DLD1 (cell line): Measurements from ENCODE around the gene SLC2A10.

Experiments used
- in situ Hi-C: cut with HindIII; loops from 2 replicates; pipeline ENCODE4 v1.10.0; 2017; ENCODE audit warnings: low sequenced_read_pairs

SLC2A10 gene

GRCh38 chr20:46724343-46724959, 15.0 kb downstream of the SLC2A10 start:
- in situ Hi-C loops, result no loop called here

GRCh38 chr20:46725186-46726165, 16.0 kb downstream of the SLC2A10 start:
- in situ Hi-C loops, result no loop called here

GRCh38 chr20:46731770-46732169, 22.3 kb downstream of the SLC2A10 start:
- in situ Hi-C loops, result no loop called here

- in situ Hi-C loops, result no loop called here
Observed at GRCh38 chr20:46735436-46735835, 26.0 kb downstream of the SLC2A10 start.

GRCh38 chr20:46739431-46740213, 30.2 kb downstream of the SLC2A10 start:
- in situ Hi-C loops, result no loop called here

GRCh38 chr20:46740214-46740609, 30.8 kb downstream of the SLC2A10 start:
- in situ Hi-C loops, result no loop called here

- in situ Hi-C loops, result no loop called here
Observed at GRCh38 chr20:46741924-46742668, 32.6 kb downstream of the SLC2A10 start.

- in situ Hi-C loops, result no loop called here
Observed at GRCh38 chr20:46742669-46743045, 33.2 kb downstream of the SLC2A10 start.

- in situ Hi-C loops, result no loop called here
Observed at GRCh38 chr20:46743088-46743487, 33.6 kb downstream of the SLC2A10 start.

- in situ Hi-C loops, result no loop called here
Observed at GRCh38 chr20:46746956-46747526, 37.6 kb downstream of the SLC2A10 start.

- in situ Hi-C loops, result no loop called here
Observed at GRCh38 chr20:46749147-46749546, 39.7 kb downstream of the SLC2A10 start.

- in situ Hi-C loops, result loop anchor here (25.0 kb wide), 1 partner anchor 385 kb away; no protein-coding TSS in a partner anchor
Observed at GRCh38 chr20:46751856-46752255, 42.4 kb downstream of the SLC2A10 start.

GRCh38 chr20:46752728-46753127, 43.3 kb downstream of the SLC2A10 start:
- in situ Hi-C loops, result loop anchor here (25.0 kb wide), 1 partner anchor 385 kb away; no protein-coding TSS in a partner anchor

- in situ Hi-C loops, result loop anchor here (25.0 kb wide), 1 partner anchor 382 kb away; no protein-coding TSS in a partner anchor
Observed at GRCh38 chr20:46755483-46756413, 46.3 kb downstream of the SLC2A10 start.

GRCh38 chr20:46756419-46756818, 47.0 kb downstream of the SLC2A10 start:
- in situ Hi-C loops, result loop anchor here (25.0 kb wide), 1 partner anchor 381 kb away; no protein-coding TSS in a partner anchor

- in situ Hi-C loops, result loop anchor here (25.0 kb wide), 1 partner anchor 380 kb away; no protein-coding TSS in a partner anchor
Observed at GRCh38 chr20:46757135-46757534, 47.7 kb downstream of the SLC2A10 start.

GRCh38 chr20:46757754-46758678, 48.6 kb downstream of the SLC2A10 start:
- in situ Hi-C loops, result loop anchor here (25.0 kb wide), 1 partner anchor 379 kb away; no protein-coding TSS in a partner anchor
